ENCODE results near the gene ATG4D. TPM values are rescaled to one million over a fixed set of nuclear protein-coding genes. Genes with fewer than 3 reads are reported as not detected.
"Not testable (repeated sequence)": the region's sequence is repeated elsewhere in the genome, so short reads cannot be mapped to it uniquely, and the experiment has no call there.

Gene ATG4D
- polyA plus RNA-seq, 6 donors from 2014 or later = 1.7 to 20.7 (median 9.4) TPM

DNA sequence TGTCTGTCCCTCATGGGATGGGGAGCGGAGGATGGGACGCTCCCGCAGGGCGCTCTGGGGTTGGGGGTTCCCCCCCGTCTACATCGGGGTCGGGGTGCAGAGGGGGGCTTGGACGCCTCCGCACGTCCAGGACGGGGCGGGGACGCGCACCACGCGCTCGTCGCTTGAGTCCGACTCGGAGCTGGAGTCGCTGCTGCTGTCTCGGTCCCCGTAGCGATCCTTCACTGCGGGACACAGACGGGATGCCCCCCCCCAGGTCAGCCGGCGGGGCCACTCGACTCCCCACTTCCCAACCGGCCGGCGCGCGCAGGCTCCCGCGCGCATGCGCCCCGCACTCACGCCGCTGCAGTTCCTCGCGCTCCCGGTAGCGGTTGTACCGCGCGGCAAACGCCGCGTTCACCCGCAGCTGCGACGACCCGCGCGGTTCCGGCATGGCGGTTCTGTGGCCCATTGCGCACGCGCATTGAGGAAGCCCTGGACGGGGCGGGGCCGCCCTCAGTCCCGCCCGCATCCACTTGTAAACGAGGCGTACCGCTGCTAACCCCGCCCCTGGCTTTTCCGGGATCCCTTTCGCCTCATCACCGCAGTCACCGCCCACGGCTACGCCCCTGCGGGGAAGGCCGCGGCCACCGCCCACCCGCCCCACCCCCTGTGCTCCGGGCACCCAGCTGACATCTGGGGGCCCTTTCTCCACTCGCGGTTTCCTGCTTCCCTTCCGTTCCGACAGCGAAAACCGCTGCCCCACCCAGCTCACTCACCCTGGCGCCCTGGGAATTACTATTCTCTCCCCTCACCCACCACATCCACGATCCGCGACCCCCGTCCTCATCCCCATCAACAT is 22.1 kb downstream of the ATG4D start, which contains the start of gene KRI1:
Gene KRI1, minus strand, starts transcription at position 444 of the 841 bp plus-strand sequence. Its CDS starts 11 bp downstream, at position 433.
- Mint-ChIP-seq H3K27ac (peak within 1 kb of the TSS; percentile 94 to 100 (median 99)), H3K9me3 (no peaks in the 10 kb centered on the region), H3K36me3 (no peaks in the 10 kb centered on the region), H3K4me1 (peaks cover 40 to 53% (median 42%) of the 10 kb centered on the region in 3 donors), H3K27me3 (no peaks in the 10 kb centered on the region), H3K4me3 (peak within 1 kb of the TSS; percentile 86 to 100 (median 96))
- ATAC-seq (ENCODE audit: low read depth in 2 of 2) = peak; percentile 51 to 57
- peak; percentile 100 for DNase-seq

DNA sequence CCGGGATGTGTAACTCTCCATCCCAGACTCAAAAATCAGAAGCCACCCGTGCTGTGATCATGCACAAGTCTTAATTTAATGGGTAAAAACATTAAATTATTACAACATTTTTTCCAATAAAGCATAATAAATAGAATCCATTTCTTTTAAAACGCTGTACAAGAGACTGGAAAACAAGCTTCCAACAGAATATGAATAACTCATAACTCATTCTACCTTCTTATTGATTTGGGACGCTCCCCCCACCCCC is 22.6 kb downstream of the ATG4D start:
- no peaks in the 10 kb centered on the region for H3K9me3 Mint-ChIP-seq
- peak overlapping the region; percentile 86 to 100 (median 96) for H3K4me3 Mint-ChIP-seq
- H3K36me3 Mint-ChIP-seq = no peaks in the 10 kb centered on the region
- ATAC-seq (ENCODE audit: low read depth in 2 of 2) (no peak), DNase-seq (no peak)
- H3K27ac Mint-ChIP-seq = peak overlapping the region; percentile 94 to 100 (median 99)
- H3K27me3 Mint-ChIP-seq = no peaks in the 10 kb centered on the region
- H3K4me1 Mint-ChIP-seq = peaks cover 40 to 52% (median 43%) of the 10 kb centered on the region in 3 donors

- Mint-ChIP-seq H3K4me3 (peak overlapping the region; percentile 86 to 100 (median 96)), H3K9me3 (no peaks in the 10 kb centered on the region), H3K27me3 (no peaks in the 10 kb centered on the region), H3K4me1 (peaks cover 40 to 47% (median 43%) of the 10 kb centered on the region in 3 donors), H3K36me3 (no peaks in the 10 kb centered on the region), H3K27ac (peak overlapping the region; percentile 94 to 100 (median 99))
- DNase-seq = peak; percentile 76
- ATAC-seq (ENCODE audit: low read depth in 2 of 2) = peak; percentile 16 to 17
These were observed 23.1 kb downstream of the ATG4D start for GRCh38 chr19:10566658-10567410.

- Mint-ChIP-seq H3K27me3 (no peaks in the 10 kb centered on the region), H3K27ac (peak overlapping the region; percentile 91 to 100 (median 98))
- DNase-seq = no peak
These were observed 24.0 kb downstream of the ATG4D start for GRCh38 chr19:10567656-10568055.

DNA sequence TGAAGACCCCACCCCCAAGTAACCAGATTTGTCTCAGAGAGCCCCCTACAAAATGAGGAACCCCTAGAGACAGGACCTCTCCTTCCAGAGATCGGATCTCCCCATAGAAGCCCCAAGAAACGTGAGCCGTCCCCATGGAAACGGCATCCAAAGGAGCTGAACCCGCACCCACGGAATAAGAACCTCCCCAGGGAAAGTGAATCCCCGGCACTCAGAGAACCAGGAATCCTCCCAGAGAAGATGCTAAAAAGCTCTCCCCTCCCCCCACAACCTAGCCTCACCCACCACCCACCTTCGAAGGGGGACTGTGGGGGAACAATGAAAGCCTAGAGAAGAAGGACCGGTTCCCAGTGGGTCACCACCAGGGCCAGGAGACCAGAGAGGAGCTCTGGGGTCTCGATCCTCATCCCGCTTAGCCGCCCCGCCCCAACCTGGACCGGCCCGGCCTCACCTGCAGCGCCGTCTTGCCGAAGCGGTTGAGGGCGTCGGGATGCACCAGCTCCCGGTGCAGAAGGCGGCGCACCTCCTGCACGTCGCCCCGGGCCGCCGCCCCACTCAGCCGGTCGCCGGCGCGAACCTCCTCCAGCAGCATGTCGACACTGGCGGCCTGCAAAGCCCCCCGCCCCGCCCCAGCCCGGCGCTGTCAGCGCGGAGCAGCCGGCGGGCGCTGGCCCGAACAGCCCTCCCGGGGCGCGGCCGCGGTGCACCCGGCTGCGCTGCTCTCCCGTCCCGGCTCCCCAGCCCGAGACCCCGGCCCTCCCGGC is 24.5 kb downstream of the ATG4D start:
- peaks cover 49 to 54% (median 49%) of the 10 kb centered on the region in 3 donors for H3K4me1 Mint-ChIP-seq
- DNase-seq (no peak), ATAC-seq (ENCODE audit: low read depth in 2 of 2) (peak; percentile 3 to 9)
- H3K4me3 Mint-ChIP-seq = peak overlapping the region; percentile 86 to 100 (median 96)
- H3K9me3 Mint-ChIP-seq = no peaks in the 10 kb centered on the region
- no peaks in the 10 kb centered on the region for H3K27me3 Mint-ChIP-seq
- no peaks in the 10 kb centered on the region for H3K36me3 Mint-ChIP-seq
- H3K27ac Mint-ChIP-seq = peak overlapping the region; percentile 91 to 100 (median 98)

More at GRCh38 chr19:10567656-10568055, 24.0 kb downstream of the ATG4D start:
- no peaks in the 10 kb centered on the region for H3K9me3 Mint-ChIP-seq
- peak overlapping the region; percentile 86 to 100 (median 96) for H3K4me3 Mint-ChIP-seq
- no peak for ATAC-seq (ENCODE audit: low read depth in 2 of 2)
- no peaks in the 10 kb centered on the region for H3K36me3 Mint-ChIP-seq
- H3K4me1 Mint-ChIP-seq = peaks cover 48 to 54% (median 49%) of the 10 kb centered on the region in 3 donors

- H3K36me3 Mint-ChIP-seq = no peaks in the 10 kb centered on the region
- ATAC-seq (ENCODE audit: low read depth in 2 of 2) (peak; percentile 70 to 74), DNase-seq (peak; percentile 100)
- H3K4me3 Mint-ChIP-seq = peak within 1 kb of the TSS; percentile 86 to 100 (median 96)
- H3K9me3 Mint-ChIP-seq = no peaks in the 10 kb centered on the region
- peaks cover 49 to 54% (median 49%) of the 10 kb centered on the region in 3 donors for H3K4me1 Mint-ChIP-seq
- H3K27me3 Mint-ChIP-seq = no peaks in the 10 kb centered on the region
- peak within 1 kb of the TSS; percentile 91 to 100 (median 98) for H3K27ac Mint-ChIP-seq
These were observed 25.3 kb downstream of the ATG4D start, which contains the start of gene CDKN2D for GRCh38 chr19:10568826-10569651. TSS of gene CDKN2D (minus strand) at chr19:10568979. CDS start at chr19:10568653, 326 bp downstream.

- peaks cover 15 to 19% (median 16%) of the 10 kb centered on the region in 3 donors for H3K4me1 Mint-ChIP-seq
- ATAC-seq (ENCODE audit: low read depth in 2 of 2) = not testable (repeated sequence)
- peak overlapping the region in 1 of 6 donors; percentile 7 for H3K27ac Mint-ChIP-seq
These were observed 30.1 kb downstream of the ATG4D start for GRCh38 chr19:10573793-10574192.

GRCh38 chr19:10574462-10574861 is 30.8 kb downstream of the ATG4D start:
- H3K27ac Mint-ChIP-seq = peak overlapping the region in 1 of 6 donors; percentile 26
- H3K4me3 Mint-ChIP-seq = no peak overlapping the region
- no peaks in the 10 kb centered on the region for H3K36me3 Mint-ChIP-seq

More at GRCh38 chr19:10573793-10574192, 30.1 kb downstream of the ATG4D start:
- H3K27me3 Mint-ChIP-seq, DNase-seq, H3K4me3 Mint-ChIP-seq, H3K36me3 Mint-ChIP-seq, H3K9me3 Mint-ChIP-seq: not testable (repeated sequence)

DNA sequence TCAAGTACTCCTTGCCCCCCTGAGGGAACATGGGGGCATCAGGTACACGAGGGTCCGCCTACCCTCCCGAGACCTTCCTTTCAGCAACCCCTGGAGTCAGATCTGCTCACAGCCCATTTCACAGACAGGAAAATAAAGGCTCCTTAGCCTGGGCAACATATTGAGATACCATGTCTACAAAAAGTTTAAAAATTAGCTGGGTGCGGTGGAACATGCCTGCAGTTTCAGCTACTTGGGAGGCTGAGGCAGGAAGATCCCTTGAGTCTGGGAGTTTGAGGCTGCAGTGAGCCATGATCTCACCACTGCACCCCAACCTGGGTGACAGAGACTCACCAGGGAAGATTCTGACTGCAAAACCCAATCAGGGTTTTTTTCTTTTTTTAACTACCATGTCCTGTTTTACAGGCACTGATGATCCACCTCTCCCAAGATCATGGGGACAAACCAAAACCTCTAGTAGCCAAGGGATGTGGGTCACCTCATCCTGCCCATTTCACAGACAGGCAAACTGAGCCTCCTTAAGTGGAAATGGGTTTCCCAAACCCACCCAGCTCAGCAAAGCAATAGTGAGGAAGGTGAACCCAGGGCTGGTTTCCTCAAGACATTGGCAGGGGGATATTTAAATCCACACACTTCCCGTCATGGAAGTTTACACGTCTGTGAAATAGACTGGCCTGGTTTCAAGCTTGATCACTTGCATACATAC is 31.5 kb downstream of the ATG4D start:
- no peak overlapping the region for H3K27ac Mint-ChIP-seq
- H3K9me3 Mint-ChIP-seq = no peaks in the 10 kb centered on the region
- no peak overlapping the region for H3K4me3 Mint-ChIP-seq
- no peak for DNase-seq
- peaks cover 7 to 11% (median 9%) of the 10 kb centered on the region in 3 donors for H3K4me1 Mint-ChIP-seq
- ATAC-seq (ENCODE audit: low read depth in 2 of 2) = no peak
- no peaks in the 10 kb centered on the region for H3K36me3 Mint-ChIP-seq
- H3K27me3 Mint-ChIP-seq = no peaks in the 10 kb centered on the region

More at GRCh38 chr19:10574462-10574861, 30.8 kb downstream of the ATG4D start:
- Mint-ChIP-seq H3K9me3 (no peaks in the 10 kb centered on the region), H3K27me3 (no peaks in the 10 kb centered on the region), H3K4me1 (peaks cover 9 to 13% (median 10%) of the 10 kb centered on the region in 3 donors)
- DNase-seq (no peak), ATAC-seq (ENCODE audit: low read depth in 2 of 2) (no peak)

DNA sequence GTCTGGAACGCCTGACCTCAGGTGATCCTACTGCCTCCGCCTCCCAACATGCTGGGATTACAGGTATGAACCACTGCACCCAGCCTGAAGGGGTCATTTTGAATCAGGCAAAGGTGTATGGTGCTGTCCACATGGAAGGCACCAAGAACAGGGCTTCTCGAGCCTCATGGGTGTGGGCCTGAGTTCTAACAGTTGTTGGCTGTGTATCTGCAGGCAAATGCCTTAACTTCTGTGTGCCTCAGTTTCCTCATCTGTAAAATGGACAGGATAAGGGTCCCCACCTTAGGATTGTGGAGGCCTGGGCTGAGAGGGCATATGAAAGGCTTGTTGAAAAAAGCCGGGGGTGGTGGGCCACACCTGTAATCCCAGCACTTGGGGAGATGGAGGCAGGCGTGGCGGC is 34.2 kb downstream of the ATG4D start:
- no peaks in the 10 kb centered on the region for H3K9me3 Mint-ChIP-seq
- no peak overlapping the region for H3K27ac Mint-ChIP-seq
- no peak overlapping the region for H3K4me3 Mint-ChIP-seq
- peaks cover 6 to 11% (median 8%) of the 10 kb centered on the region in 3 donors for H3K4me1 Mint-ChIP-seq
- DNase-seq (no peak), ATAC-seq (ENCODE audit: low read depth in 2 of 2) (no peak)
- no peaks in the 10 kb centered on the region for H3K27me3 Mint-ChIP-seq
- no peaks in the 10 kb centered on the region for H3K36me3 Mint-ChIP-seq

DNA sequence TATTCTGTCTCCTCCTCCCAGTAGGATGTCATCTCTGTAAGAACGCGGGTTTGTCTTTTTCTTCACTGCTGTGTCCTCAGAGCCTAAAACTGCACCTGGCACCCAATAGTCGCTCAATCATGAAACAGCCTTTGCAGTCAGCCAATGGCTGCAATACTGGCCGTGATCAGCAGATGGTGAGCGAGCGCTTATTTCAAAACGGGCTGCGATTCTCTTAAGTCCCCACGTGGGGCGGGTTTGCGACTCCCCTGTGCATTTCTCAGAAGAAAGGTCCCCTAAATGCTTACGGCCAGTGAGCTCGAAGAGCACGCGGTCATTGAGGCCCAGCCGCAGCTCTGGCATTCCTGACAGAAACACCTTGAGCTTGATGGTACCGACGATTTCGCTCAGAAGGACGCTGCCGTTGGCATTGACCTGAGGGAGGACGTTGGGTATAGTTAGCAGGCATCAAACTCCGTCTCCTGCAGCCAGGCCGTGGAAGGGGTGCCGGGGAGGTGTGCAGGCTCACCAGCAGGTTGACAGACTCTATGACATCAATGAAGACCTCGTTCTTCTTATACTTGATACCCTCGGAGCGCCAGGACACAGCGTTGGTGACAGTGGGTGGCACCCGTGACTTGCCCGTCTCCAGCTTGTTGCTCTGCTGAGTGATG is 37.4 kb downstream of the ATG4D start:
- H3K36me3 Mint-ChIP-seq = no peaks in the 10 kb centered on the region
- H3K4me3 Mint-ChIP-seq = peak overlapping the region in 4 of 8 donors; percentile 1 to 39 (median 32)

More for the DNA sequence above, 37.4 kb downstream of the ATG4D start:
- Mint-ChIP-seq H3K27ac (peak overlapping the region in 4 of 6 donors; percentile 10 to 34 (median 24)), H3K4me1 (peaks cover 18 to 24% (median 22%) of the 10 kb centered on the region in 3 donors), H3K9me3 (no peaks in the 10 kb centered on the region), H3K27me3 (no peaks in the 10 kb centered on the region)
- DNase-seq (peak; percentile 81), ATAC-seq (ENCODE audit: low read depth in 2 of 2) (peak; percentile 95 to 97)
